Measurements from ENCODE around the gene GNG4. TPM values are rescaled to one million over a fixed set of nuclear protein-coding genes. Genes with fewer than 3 reads are reported as not detected.

GNG4 gene
- 0.44 and 3.4 TPM in 2 replicates for total RNA-seq

DNA sequence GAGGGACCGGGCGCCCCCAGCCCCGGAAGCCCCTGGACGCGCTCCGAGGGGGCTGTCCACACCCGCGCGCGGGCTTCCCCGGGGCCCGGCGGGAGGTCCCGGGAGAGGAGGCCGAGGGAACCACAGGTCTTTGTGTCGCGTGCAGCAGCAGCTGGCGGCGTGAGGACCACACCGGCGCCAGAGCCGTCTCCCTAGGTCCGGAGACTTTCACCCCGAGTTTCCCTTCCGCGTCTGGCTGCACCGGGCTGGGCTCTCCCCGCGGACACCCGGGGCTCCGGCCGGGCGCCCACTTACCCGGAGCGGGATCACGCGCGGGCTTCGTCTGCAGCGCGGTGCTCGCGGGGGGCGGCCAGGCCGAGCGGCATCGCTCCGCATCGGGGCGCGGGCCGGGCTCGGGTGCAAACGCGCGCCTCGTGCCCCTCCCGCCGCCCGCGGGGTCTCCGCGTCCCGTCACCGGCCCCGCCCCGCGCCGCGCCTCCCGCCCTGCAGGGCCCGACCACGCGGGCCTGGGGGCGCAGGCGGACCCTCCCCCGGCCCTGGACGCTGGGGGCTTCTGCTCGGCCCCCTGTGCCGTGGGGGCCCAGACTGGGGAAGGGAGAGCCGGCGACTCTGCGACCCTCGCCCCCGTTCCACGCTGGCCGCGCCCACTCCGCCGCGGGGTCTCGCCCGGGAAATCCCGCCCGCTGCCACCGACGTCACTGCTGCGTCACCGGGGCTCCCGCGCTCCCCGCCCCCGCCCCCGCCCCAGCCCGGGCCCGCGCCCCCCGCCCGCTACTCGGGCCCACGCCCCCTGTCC lies at the start of gene GNG4:
Gene GNG4, minus strand, starts transcription at position 417 of the 796 bp plus-strand sequence. CDS start 65,946 bp downstream, outside the sequence.

DNA sequence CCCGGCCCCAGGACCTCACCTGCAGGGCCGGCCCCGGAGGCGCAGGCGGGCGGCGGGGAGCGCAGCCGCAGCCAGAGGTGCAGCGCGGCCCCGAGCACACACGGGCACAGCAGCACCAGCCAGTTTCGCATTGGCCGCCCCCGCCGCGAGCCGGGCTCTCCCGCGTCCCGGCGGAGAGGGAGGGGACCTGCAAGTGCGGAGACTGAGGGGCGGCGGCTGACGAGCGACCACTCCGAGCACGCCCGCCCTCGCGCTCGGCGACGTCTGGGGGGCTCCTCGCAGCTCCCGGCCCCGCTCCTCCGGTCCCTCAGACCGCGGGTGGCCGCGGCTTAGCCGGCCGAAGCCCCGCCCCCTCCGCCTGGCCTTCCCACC lies 145.5 kb downstream of the GNG4 start, which contains the start of gene B3GALNT2:
Gene B3GALNT2, minus strand, starts transcription at position 331 of the 372 bp plus-strand sequence. Its CDS starts 200 bp downstream, at position 131.

Small RNA genes within 50 kb of the gene (small RNA-seq; reads per million reads assigned to genes)
- not detected for gene MTCO3P46 (ENCODE audit: low replicate concordance)
- 0.13 reads per million for gene MTND4LP21 (ENCODE audit: low replicate concordance)

Other genes starting within 250 kb of the GNG4 start
- 39.6 and 54.7 TPM in 2 replicates for gene B3GALNT2, start 145.3 kb downstream of the GNG4 start, total RNA-seq
- 19.0 and 38.8 TPM in 2 replicates for gene LYST, start 217.1 kb upstream of the GNG4 start, total RNA-seq

All from placental pericyte (primary cell).